Ishikawa (cell line): ENCODE results near the gene NPTX2.

ENCODE experiments used
- CEBPB ChIP-seq: IDR thresholded peaks from 2 replicates; pipeline ENCODE4 v1.6.1; 2012
- CREB1 ChIP-seq: IDR thresholded peaks from 2 replicates; pipeline ENCODE4 v1.6.1; 2012; ENCODE audit warnings: low read depth
- EGR1 ChIP-seq: IDR thresholded peaks from 2 replicates; pipeline ENCODE4 v1.6.1; 2012
- EP300 ChIP-seq: IDR thresholded peaks from 2 replicates; pipeline ENCODE4 v1.6.1; 2012; ENCODE audit warnings: borderline replicate concordance
- FOXM1 ChIP-seq: IDR thresholded peaks from 2 replicates; pipeline ENCODE4 v1.6.1; 2012; ENCODE audit warnings: low read depth, borderline replicate concordance
- MAX ChIP-seq: IDR thresholded peaks from 2 replicates; pipeline ENCODE4 v1.6.1; 2012
- NFIC ChIP-seq: IDR thresholded peaks from 2 replicates; pipeline ENCODE4 v1.6.1; 2012
- RAD21 ChIP-seq: IDR thresholded peaks from 2 replicates; pipeline ENCODE4 v1.6.1; 2012; ENCODE audit warnings: low read depth
- REST ChIP-seq: IDR thresholded peaks from 2 replicates; pipeline ENCODE4 v1.6.1; 2012; ENCODE audit warnings: low read depth, mild to moderate bottlenecking
- TAF1 ChIP-seq: IDR thresholded peaks from 2 replicates; pipeline ENCODE4 v1.6.1; 2012; ENCODE audit warnings: low read depth, mild to moderate bottlenecking
- TCF12 ChIP-seq: IDR thresholded peaks from 2 replicates; pipeline ENCODE4 v1.6.1; 2012; ENCODE audit warnings: low read depth
- TEAD4 ChIP-seq: IDR thresholded peaks from 2 replicates; pipeline ENCODE4 v1.6.1; 2012
- USF1 ChIP-seq: IDR thresholded peaks from 2 replicates; pipeline ENCODE4 v1.6.1; 2012
- YY1 ChIP-seq: IDR thresholded peaks from 2 replicates; pipeline ENCODE4 v1.6.1; 2012; ENCODE audit warnings: low read depth
- ZBTB7A ChIP-seq: IDR thresholded peaks from 2 replicates; pipeline ENCODE4 v1.6.1; 2012; ENCODE audit warnings: low read depth

Gene NPTX2

GRCh38 chr7:98628418-98628817 is 11.3 kb downstream of the NPTX2 start:
- no peak for TF ChIP-seq USF1
- TF ChIP-seq CEBPB, result no peak
- TF ChIP-seq RAD21, result no peak
- TF ChIP-seq NFIC, result no peak
- TF ChIP-seq EGR1, result no peak
- no peak for TF ChIP-seq FOXM1
- no peak for TF ChIP-seq CREB1
- TF ChIP-seq REST, result no peak
- no peak for TF ChIP-seq EP300
- TF ChIP-seq MAX, result no peak
- no peak for TF ChIP-seq TAF1
- no peak for TF ChIP-seq ZBTB7A
- no peak for TF ChIP-seq TEAD4
- TF ChIP-seq YY1, result no peak

GRCh38 chr7:98629001-98629431 is 11.9 kb downstream of the NPTX2 start:
- TF ChIP-seq ZBTB7A (no peak), CEBPB (no peak)

- TF ChIP-seq CREB1 (no peak), RAD21 (no peak), EP300 (no peak), USF1 (no peak), TAF1 (no peak), ZBTB7A (no peak), FOXM1 (no peak), YY1 (no peak)
These were observed 13.1 kb downstream of the NPTX2 start for GRCh38 chr7:98630149-98630548.

GRCh38 chr7:98630770-98631169 is 13.7 kb downstream of the NPTX2 start:
- no peak for TF ChIP-seq CEBPB
- no peak for TF ChIP-seq YY1
- TF ChIP-seq TAF1, result no peak
- TF ChIP-seq REST, result no peak
- no peak for TF ChIP-seq NFIC
- TF ChIP-seq ZBTB7A, result no peak
- TF ChIP-seq RAD21, result no peak
- no peak for TF ChIP-seq EGR1
- no peak for TF ChIP-seq MAX
- TF ChIP-seq CREB1, result no peak
- TF ChIP-seq FOXM1, result no peak
- TF ChIP-seq TCF12, result no peak
- TF ChIP-seq USF1, result no peak
- TF ChIP-seq TEAD4, result no peak

GRCh38 chr7:98638853-98639252 is 21.8 kb downstream of the NPTX2 start:
- TF ChIP-seq REST, result no peak
- no peak for TF ChIP-seq CREB1
- no peak for TF ChIP-seq FOXM1
